Measurements from ENCODE around the gene NEURL1B. TPM values are rescaled to one million over a fixed set of nuclear protein-coding genes. Genes with fewer than 3 reads are reported as not detected.

Gene NEURL1B
- total RNA-seq, 1 donor from 2014 or later: 9.8 TPM

DNA sequence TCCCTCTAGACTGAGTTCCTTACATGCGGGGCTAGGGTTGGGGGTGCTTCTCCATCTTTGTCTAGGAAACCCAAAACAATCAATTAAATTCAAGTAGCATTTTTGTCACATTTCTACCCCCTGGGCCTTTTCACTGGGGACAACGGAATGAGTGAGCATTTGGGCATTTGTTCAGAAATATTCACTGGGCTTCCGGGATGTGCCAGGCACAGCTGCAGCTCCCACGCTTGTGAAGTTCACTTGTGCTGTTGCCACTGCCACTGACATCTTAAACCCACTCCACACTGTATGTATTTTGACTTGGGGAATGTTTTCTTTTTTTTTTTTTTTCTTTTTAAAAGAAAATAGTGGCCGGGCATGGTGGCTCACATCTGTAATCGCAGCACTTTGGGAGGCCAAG lies 98.3 kb downstream of the NEURL1B start:
- Histone ChIP-seq H3K79me2 (ENCODE audit: insufficient read depth, low read length) (no peaks in the 10 kb centered on the region), H3K4me1 (ENCODE audit: insufficient read depth, low read length) (peaks cover 10% of the 10 kb centered on the region), H3K4me3 (ENCODE audit: insufficient read depth, low read depth, low read length) (no peak overlapping the region), H3K4me2 (ENCODE audit: low read length) (no peak overlapping the region), H3K27me3 (ENCODE audit: insufficient read depth, low read length) (no peaks in the 10 kb centered on the region), H3K36me3 (ENCODE audit: insufficient read depth, low read length) (no peaks in the 10 kb centered on the region), H3K9ac (ENCODE audit: low read length) (no peak overlapping the region), H4K20me1 (ENCODE audit: insufficient read depth, low read length) (no peaks in the 10 kb centered on the region), H2AFZ (ENCODE audit: low read depth, low read length) (no peak overlapping the region), H3K9me3 (ENCODE audit: insufficient read depth, low read depth, low read length) (no peaks in the 10 kb centered on the region), H3K27ac (ENCODE audit: low read depth, low read length) (no peak overlapping the region)
- DNase-seq (ENCODE audit: low read depth) (no peak), FAIRE-seq (no peak)
- TF ChIP-seq EZH2 (IDR thresholded peaks at IDR 0.05; ENCODE audit: insufficient read depth, low read length): no peak
- TF ChIP-seq, protein P1, sequence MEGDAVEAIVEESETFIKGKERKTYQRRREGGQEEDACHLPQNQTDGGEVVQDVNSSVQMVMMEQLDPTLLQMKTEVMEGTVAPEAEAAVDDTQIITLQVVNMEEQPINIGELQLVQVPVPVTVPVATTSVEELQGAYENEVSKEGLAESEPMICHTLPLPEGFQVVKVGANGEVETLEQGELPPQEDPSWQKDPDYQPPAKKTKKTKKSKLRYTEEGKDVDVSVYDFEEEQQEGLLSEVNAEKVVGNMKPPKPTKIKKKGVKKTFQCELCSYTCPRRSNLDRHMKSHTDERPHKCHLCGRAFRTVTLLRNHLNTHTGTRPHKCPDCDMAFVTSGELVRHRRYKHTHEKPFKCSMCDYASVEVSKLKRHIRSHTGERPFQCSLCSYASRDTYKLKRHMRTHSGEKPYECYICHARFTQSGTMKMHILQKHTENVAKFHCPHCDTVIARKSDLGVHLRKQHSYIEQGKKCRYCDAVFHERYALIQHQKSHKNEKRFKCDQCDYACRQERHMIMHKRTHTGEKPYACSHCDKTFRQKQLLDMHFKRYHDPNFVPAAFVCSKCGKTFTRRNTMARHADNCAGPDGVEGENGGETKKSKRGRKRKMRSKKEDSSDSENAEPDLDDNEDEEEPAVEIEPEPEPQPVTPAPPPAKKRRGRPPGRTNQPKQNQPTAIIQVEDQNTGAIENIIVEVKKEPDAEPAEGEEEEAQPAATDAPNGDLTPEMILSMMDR (IDR thresholded peaks at IDR 0.05; ENCODE audit: insufficient read depth, low read depth, low read length): no peak
- peaks cover 5% of the 10 kb centered on the region for H3K4me1 Mint-ChIP-seq (ENCODE audit: low read depth, unreplicated experiment)
- no peak overlapping the region for H3K4me3 Mint-ChIP-seq (ENCODE audit: unreplicated experiment)
- no peaks in the 10 kb centered on the region for H3K36me3 Mint-ChIP-seq (ENCODE audit: low read depth, unreplicated experiment)
- H3K27me3 Mint-ChIP-seq (ENCODE audit: low read depth, unreplicated experiment): no peaks in the 10 kb centered on the region
- no peaks in the 10 kb centered on the region for H3K9me3 Mint-ChIP-seq (ENCODE audit: unreplicated experiment)
- peak overlapping the region; percentile 53 for H3K27ac Mint-ChIP-seq (ENCODE audit: unreplicated experiment)

DNA sequence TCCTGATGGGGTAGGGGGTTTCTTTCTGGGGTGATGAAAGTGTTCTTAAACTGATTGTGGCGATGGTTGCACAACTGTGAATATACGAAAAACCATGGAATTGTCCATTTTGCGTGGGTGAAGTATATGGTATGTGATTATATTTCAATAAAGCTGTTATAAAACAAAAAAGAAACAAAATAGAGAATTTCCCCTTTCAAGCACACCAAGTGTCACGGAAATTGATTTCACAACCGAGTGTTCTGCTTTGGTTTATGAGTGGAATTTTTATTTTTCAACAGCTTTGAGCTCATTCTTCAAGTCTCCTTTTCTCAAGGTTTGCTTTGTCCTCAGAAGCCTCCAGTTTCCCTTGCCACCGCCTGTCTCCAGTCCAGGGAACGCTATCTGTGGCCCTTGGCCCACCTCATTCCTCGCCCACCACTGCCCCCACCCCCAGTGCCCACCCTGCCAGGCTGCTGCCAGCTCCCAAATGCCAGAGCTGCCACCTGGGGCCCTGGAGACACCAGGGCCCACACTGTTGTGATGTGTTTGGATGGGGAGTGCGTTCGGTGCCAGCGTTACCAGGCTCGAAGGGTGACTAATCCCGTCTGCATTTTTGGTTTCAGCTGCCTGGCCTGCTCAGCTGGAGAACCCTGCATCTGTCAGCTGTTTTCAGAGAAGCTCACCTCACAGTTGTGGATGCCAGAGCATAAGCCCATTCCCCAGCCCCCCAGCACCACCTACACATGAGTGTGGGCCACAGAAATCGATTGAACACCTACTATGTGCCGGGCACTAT lies 99.6 kb downstream of the NEURL1B start:
- Histone ChIP-seq H3K4me2 (ENCODE audit: low read length) (peak overlapping the region; percentile 35), H3K4me1 (ENCODE audit: insufficient read depth, low read length) (peaks cover 10% of the 10 kb centered on the region), H2AFZ (ENCODE audit: low read depth, low read length) (no peak overlapping the region), H3K27me3 (ENCODE audit: insufficient read depth, low read length) (no peaks in the 10 kb centered on the region), H3K9me3 (ENCODE audit: insufficient read depth, low read depth, low read length) (no peaks in the 10 kb centered on the region), H3K4me3 (ENCODE audit: insufficient read depth, low read depth, low read length) (no peak overlapping the region), H3K27ac (ENCODE audit: low read depth, low read length) (peak overlapping the region; percentile 84), H3K9ac (ENCODE audit: low read length) (peak overlapping the region; percentile 75), H3K36me3 (ENCODE audit: insufficient read depth, low read length) (no peaks in the 10 kb centered on the region), H4K20me1 (ENCODE audit: insufficient read depth, low read length) (no peaks in the 10 kb centered on the region), H3K79me2 (ENCODE audit: insufficient read depth, low read length) (no peaks in the 10 kb centered on the region)
- Mint-ChIP-seq H3K27me3 (ENCODE audit: low read depth, unreplicated experiment) (peaks cover 3% of the 10 kb centered on the region), H3K9me3 (ENCODE audit: unreplicated experiment) (peaks cover 2% of the 10 kb centered on the region), H3K36me3 (ENCODE audit: low read depth, unreplicated experiment) (peaks cover 1% of the 10 kb centered on the region), H3K27ac (ENCODE audit: unreplicated experiment) (peak overlapping the region; percentile 86), H3K4me1 (ENCODE audit: low read depth, unreplicated experiment) (peaks cover 5% of the 10 kb centered on the region), H3K4me3 (ENCODE audit: unreplicated experiment) (peak overlapping the region; percentile 27)
- TF ChIP-seq, protein P1 (IDR thresholded peaks at IDR 0.05; ENCODE audit: insufficient read depth, low read depth, low read length): no peak
- TF ChIP-seq EZH2 (IDR thresholded peaks at IDR 0.05; ENCODE audit: insufficient read depth, low read length): no peak
- DNase-seq (ENCODE audit: low read depth): peak; percentile 91
- FAIRE-seq: peak; percentile 43

Small RNA genes lying within 50 kb of the gene (microRNA-seq; reads per million reads assigned to microRNA genes)
- not detected for gene MIR5003

Other genes starting within 250 kb of the NEURL1B start
- 66.0 and 70.4 TPM in 2 replicates for gene SH3PXD2B, start 186.7 kb upstream of the NEURL1B start, total RNA-seq
- 80.5 and 90.1 TPM in 2 replicates for gene DUSP1, start 129.9 kb downstream of the NEURL1B start, total RNA-seq
- gene ERGIC1, start 193.0 kb downstream of the NEURL1B start, total RNA-seq: 131 and 137 TPM in 2 replicates